ENCODE results near the gene HSD17B14. TPM values are rescaled to one million over a fixed set of nuclear protein-coding genes. Genes with fewer than 3 reads are reported as not detected.

HSD17B14 gene
- 1.1 and 2.4 TPM in 2 replicates for total RNA-seq

GRCh38 chr19:48836089-48837017 is at the start of gene HSD17B14:
Gene HSD17B14, minus strand, starts transcription at chr19:48836491. Its CDS starts 80 bp downstream, at chr19:48836411.

GRCh38 chr19:48872182-48872883 is 36.0 kb upstream of the HSD17B14 start, which contains the start of gene PPP1R15A:
Gene PPP1R15A, plus strand, starts transcription at chr19:48872421. Its CDS starts 813 bp downstream, at chr19:48873234.

GRCh38 chr19:48868114-48868886 is 32.0 kb upstream of the HSD17B14 start, which contains the start of gene PLEKHA4:
Gene PLEKHA4, minus strand, starts transcription at chr19:48868617. Its CDS starts 997 bp downstream, at chr19:48867620.

Other genes starting within 250 kb of the HSD17B14 start
- not detected in 2 replicates for gene SPACA4, start 229.7 kb downstream of the HSD17B14 start, total RNA-seq
- 2.0 and 6.7 TPM in 2 replicates for gene FAM83E, start 221.4 kb downstream of the HSD17B14 start, total RNA-seq
- 2,904 and 4,070 TPM in 2 replicates for gene RPL18, start 217.3 kb downstream of the HSD17B14 start, total RNA-seq
- 13.8 and 15.9 TPM in 2 replicates for gene SPHK2, start 217.0 kb downstream of the HSD17B14 start, total RNA-seq
- 9.7 TPM in 2 replicates for gene DBP, start 199.1 kb downstream of the HSD17B14 start, total RNA-seq
- 2.1 and 2.4 TPM in 2 replicates for gene CA11, start 190.3 kb downstream of the HSD17B14 start, total RNA-seq
- not detected in 2 replicates for gene NTN5, start 163.5 kb downstream of the HSD17B14 start, total RNA-seq
- gene FUT2, start 140.5 kb downstream of the HSD17B14 start, total RNA-seq: 10.4 and 10.5 TPM in 2 replicates
- gene MAMSTR, start 116.8 kb downstream of the HSD17B14 start, total RNA-seq: 0.85 and 0.88 TPM in 2 replicates
- gene RASIP1, start 95.9 kb downstream of the HSD17B14 start, total RNA-seq: 3.0 and 4.8 TPM in 2 replicates
- 0.28 TPM in 1 of 2 replicates, not detected in the other for gene IZUMO1, start 89.6 kb downstream of the HSD17B14 start, total RNA-seq
- gene FUT1, start 83.8 kb downstream of the HSD17B14 start, total RNA-seq: 8.0 and 8.2 TPM in 2 replicates
- gene FGF21, start 81.0 kb downstream of the HSD17B14 start, total RNA-seq: not detected in 2 replicates
- gene BCAT2, start 25.5 kb downstream of the HSD17B14 start, total RNA-seq: 43.5 and 69.6 TPM in 2 replicates
- 1.7 and 5.3 TPM in 2 replicates for gene PLEKHA4, start 32.1 kb upstream of the HSD17B14 start, total RNA-seq
- gene PPP1R15A, start 35.9 kb upstream of the HSD17B14 start, total RNA-seq: 25.3 and 25.5 TPM in 2 replicates
- not detected in 2 replicates for gene TULP2, start 62.3 kb upstream of the HSD17B14 start, total RNA-seq
- gene NUCB1, start 63.8 kb upstream of the HSD17B14 start, total RNA-seq: 186 and 191 TPM in 2 replicates
- 0.33 and 1.1 TPM in 2 replicates for gene DHDH, start 97.2 kb upstream of the HSD17B14 start, total RNA-seq
- 74.6 and 94.5 TPM in 2 replicates for gene BAX, start 118.4 kb upstream of the HSD17B14 start, total RNA-seq
- gene FTL, start 128.8 kb upstream of the HSD17B14 start, total RNA-seq: 788 and 1,050 TPM in 2 replicates
- 63.5 and 69.1 TPM in 2 replicates for gene GYS1, start 156.8 kb upstream of the HSD17B14 start, total RNA-seq
- 300 and 321 TPM in 2 replicates for gene RUVBL2, start 157.4 kb upstream of the HSD17B14 start, total RNA-seq
- not detected in 2 replicates for gene LHB, start 180.6 kb upstream of the HSD17B14 start, total RNA-seq
- not detected in 2 replicates for gene CGB3, start 187.8 kb upstream of the HSD17B14 start, total RNA-seq
- gene CGB2, start 195.4 kb upstream of the HSD17B14 start, total RNA-seq: 0.49 and 1.3 TPM in 2 replicates
- gene CGB1, start 200.4 kb upstream of the HSD17B14 start, total RNA-seq: 2.4 TPM in 1 of 2 replicates, not detected in the other
- gene CGB5, start 207.4 kb upstream of the HSD17B14 start, total RNA-seq: not detected in 2 replicates
- 0.37 TPM in 1 of 2 replicates, not detected in the other for gene CGB8, start 212.6 kb upstream of the HSD17B14 start, total RNA-seq
- gene CGB7, start 221.3 kb upstream of the HSD17B14 start, total RNA-seq: 0.23 and 2.3 TPM in 2 replicates
- gene NTF4, start 228.3 kb upstream of the HSD17B14 start, total RNA-seq: 5.6 and 6.5 TPM in 2 replicates
- gene KCNA7, start 236.2 kb upstream of the HSD17B14 start, total RNA-seq: not detected in 2 replicates
- 208 and 217 TPM in 2 replicates for gene SNRNP70, start 249.0 kb upstream of the HSD17B14 start, total RNA-seq

Measured in airway epithelial cell (primary cell).